Lung microvascular endothelial cell (primary cell): ENCODE results near the gene WARS2. TPM values are rescaled to one million over a fixed set of nuclear protein-coding genes. Genes with fewer than 3 reads are reported as not detected.

Experiments used
- DNase-seq, 2 donors: peaks; one replicate each; pipeline versions ENCODE4 v3.0.0 to v3.0.0-alpha.2; 2010; ENCODE audit warnings: low read depth in 2 of 2
- total RNA-seq: library from RNA; depleted of rRNA; stranded (reverse); fragments of >200 nt; gene quantifications from 2 replicates; pipeline ENCODE4 v1.2.1, GENCODE V29; 2014

WARS2 gene
- total RNA-seq, 1 donor from 2014 or later: 15.5 TPM

DNA sequence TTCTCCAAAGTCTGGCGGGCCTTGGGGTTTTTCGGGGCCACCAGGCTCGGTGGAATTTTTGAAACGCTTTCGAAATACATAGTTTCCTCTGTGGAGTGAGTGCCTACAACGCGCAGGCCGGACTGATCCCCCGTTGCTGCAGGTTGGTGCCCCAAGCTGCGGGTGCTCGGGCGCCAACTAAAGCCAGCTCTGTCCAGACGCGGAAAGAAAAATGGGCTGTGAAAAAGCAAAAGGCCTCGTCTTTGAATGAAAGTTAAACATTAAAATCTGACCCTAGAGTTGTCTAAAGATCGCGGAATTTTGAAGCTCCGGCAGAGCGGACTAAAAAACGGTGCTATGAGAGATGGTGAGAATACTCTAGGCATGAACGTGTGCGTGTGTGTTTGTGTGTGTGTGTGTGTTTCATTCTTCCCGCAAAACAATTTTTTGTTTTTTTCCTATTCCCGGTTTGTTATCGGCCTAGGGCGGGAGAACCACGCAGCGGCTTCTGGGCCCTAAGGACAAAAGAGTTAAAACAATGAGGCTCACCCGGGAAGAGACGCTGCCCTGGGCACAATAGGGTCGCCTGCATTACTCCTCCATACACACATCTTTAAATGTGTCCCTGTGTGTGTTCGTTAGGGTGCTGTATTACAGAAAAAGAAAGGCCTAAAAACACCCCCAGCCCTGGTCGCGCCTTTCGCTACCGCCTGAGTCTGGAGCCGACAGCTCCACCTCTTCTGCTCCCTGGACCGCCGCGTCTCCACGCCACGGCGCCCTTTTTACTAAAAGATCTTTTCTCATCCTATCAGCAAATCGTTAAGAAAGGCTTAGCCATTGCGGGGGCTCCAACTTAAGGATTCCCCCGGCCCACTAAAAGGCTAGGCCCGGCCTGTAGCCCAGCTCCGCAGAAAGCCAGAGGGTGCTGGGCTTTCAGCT lies 155.5 kb downstream of the WARS2 start:
- DNase-seq: no peak

DNA sequence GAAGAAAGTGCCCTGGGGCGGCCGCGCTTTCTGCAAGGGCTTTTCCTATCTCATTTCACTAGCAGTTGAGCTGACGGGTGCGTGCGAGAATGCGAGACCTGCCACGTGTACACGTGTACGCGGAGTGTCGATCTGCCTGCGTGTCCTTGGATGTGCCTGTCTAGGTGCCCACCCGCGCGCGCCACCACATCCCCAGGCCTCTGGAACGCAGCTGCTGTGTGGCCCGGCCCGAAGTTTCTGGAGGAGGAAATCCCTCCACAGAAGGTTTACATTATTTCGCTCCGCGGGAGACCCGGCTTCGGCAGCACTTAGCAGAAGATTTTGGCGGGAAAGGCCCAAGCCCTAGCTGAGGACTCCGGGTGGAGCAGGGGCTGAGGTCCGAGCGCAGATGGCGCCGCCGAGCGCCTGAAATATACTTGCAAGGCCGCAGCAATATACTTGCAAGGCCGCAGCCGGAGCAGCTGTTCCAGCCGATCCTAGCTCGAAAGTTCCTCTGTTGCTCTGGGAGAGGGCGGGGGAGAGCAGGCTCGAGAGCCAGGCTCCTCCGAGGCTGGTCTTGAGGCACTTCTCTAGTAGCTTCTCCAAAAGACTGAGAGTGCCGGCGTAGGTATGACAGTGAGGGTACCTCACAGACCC lies 156.2 kb downstream of the WARS2 start:
- peak in 1 of 2 donors; percentile 45 for DNase-seq

DNA sequence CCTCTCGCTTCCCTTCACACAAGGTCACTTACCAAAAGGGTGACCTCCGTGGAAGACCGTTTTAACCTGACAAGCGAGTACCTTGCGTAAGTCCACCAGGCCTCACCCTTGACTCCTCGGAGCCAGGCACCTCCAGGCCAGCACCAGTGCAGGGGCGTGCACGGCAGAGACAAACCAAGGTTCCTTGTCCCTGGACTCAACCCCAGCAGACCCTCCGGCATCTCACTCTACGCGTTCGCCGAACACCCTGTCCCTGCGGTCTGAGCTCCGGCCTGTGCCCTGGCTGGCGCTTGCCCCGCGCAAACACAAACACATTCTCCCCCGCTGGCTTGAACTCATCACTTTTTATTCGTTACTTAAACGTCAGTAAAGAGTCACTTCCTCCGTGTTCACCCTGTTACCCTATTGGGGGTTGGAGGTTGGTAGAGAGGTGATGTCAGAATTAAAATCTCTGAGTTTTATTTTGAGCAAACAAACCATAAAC lies 156.9 kb downstream of the WARS2 start:
- DNase-seq: no peak

DNA sequence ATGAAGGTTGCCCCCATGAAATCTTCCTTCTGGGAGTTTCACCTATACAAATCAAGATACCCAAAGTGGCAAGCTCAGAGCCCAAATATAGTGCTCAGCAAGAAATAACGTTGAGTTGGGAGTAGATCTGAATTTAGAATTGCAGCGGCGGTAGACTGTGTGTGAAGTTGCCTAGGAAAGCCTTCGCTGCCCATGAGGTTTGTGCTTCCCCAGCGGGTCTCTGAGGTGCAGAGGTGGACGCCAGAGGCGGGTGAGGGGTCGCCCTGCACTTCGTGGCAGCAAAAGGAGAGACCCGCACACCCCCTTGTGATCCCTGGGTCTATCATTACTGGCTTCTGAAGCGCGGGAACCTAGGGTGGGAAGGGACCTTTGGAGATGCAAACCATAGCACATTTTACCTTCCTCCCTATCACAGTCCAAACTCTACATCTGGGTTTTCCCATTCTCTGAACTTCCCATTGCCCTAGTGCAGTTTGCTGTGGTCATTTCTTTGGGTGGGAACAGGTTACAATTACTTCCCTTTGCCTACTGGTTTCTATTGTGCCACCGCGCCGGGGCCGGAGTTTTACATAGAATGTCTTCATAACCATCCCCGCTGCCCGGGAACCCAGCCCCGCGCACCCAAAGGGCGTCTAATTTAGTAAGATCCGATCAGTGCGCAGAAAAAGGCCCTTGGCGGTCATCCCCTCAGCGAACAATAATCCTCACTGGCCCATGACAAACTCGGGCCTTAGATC lies 157.5 kb downstream of the WARS2 start:
- no peak for DNase-seq

DNA sequence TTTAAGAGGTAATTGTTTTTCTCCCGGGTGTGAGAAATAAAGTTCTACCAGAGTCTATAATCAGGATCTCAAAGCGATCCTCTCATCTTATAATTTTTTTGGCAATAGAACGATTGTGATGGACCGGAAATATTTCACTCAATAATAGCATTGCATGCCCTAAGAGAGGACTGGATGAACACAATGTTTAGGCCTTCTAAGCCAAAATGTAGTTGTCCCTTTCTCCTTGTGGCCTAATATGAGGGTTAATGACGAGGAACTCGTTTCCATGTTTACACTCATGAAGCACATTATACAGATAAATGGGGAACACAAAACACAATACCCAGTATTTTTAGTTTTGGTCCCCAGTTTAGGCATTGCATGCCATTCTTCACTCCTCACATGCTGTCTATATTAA lies 158.2 kb downstream of the WARS2 start:
- no peak for DNase-seq

DNA sequence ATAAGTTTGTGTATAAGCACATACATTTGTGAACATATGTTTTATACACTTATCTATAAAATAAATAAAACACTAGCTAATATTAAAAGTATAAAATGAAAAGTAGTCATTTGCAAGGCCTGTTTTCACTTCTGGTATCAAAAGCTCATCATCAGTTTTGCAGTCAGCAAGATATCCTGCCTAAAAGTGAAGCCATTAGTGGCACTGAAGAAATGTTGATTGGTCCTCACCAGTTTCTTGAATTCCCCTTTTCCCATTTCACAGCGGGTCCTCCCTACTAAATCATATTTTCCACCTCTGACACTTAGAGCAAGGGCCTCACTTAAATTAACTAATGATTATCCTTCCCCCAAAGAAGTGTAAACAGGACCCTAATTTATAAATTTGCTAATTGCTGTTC lies 159.0 kb downstream of the WARS2 start:
- DNase-seq: no peak

Other genes starting within 250 kb of the WARS2 start
- under 0.01 and 4.1 TPM in 2 replicates for gene TBX15, start 152.3 kb downstream of the WARS2 start, total RNA-seq
- gene HAO2, start 228.1 kb upstream of the WARS2 start, total RNA-seq: not detected in 2 replicates